ENCODE measurements around the gene SAMMSON.

GRCh38 chr3:70072754-70073153 is 73.2 kb downstream of the SAMMSON start:
- no peak for TF ChIP-seq CTCF (IDR thresholded peaks at IDR 0.05)
- no peak for TF ChIP-seq POLR2A (IDR thresholded peaks at IDR 0.05)
- TF ChIP-seq EP300 (IDR thresholded peaks at IDR 0.05): no peak

Measured in stomach (tissue), 4 donors.